Activated CD4-positive, alpha-beta T cell treated with anti-CD3 and anti-CD28 coated beads for 36 hours (primary cell): ENCODE results near the gene GABRE. TPM values are rescaled to one million over a fixed set of nuclear protein-coding genes. Genes with fewer than 3 reads are reported as not detected.

Experiments
- ATAC-seq: fragments of 200-7000 bp; cut with Tn5 transposase; one replicate; pipeline ENCODE4 v1.10.0; 2021; ENCODE audit warnings: mild to moderate bottlenecking, moderate library complexity
- CTCF ChIA-PET: fragments of 350-600 bp; sonication (Branson Sonifier 250); formaldehyde crosslinking; loops from one replicate; lab custom pipeline; 2021; ENCODE audit warnings: antibody characterized with exemption; lab: Charles Lee
- POLR2A ChIA-PET: fragments of 350-600 bp; sonication (Branson Sonifier 250); formaldehyde crosslinking; loops from one replicate; lab custom pipeline; 2021; ENCODE audit warnings: antibody characterized with exemption, inconsistent platforms; lab: Charles Lee
- DNase-seq: peaks from one replicate; pipeline ENCODE4 v3.0.0-alpha.2; 2020
- H3K27ac Mint-ChIP-seq: one replicate; pipeline ENCODE4 v1.8.0; 2021; ENCODE audit warnings: mixed read lengths
- H3K27me3 Mint-ChIP-seq: one replicate; pipeline ENCODE4 v1.8.0; 2021; ENCODE audit warnings: mixed read lengths
- H3K36me3 Mint-ChIP-seq: one replicate; pipeline ENCODE4 v1.8.0; 2021; ENCODE audit warnings: low read depth, mixed read lengths
- H3K4me1 Mint-ChIP-seq: one replicate; pipeline ENCODE4 v1.8.0; 2021; ENCODE audit warnings: mixed read lengths
- H3K4me3 Mint-ChIP-seq: one replicate; pipeline ENCODE4 v1.8.0; 2021; ENCODE audit warnings: mild to moderate bottlenecking, moderate library complexity, mixed read lengths
- H3K9me3 Mint-ChIP-seq: one replicate; pipeline ENCODE4 v1.8.0; 2021; ENCODE audit warnings: low read depth, mixed read lengths
- intact Hi-C, 2 experiments: fragments of 100-400 bp; cut with DNase I in 1 of 2; cut with micrococcal nuclease in 1 of 2; formaldehyde crosslinking; loops; one replicate each; pipeline versions ENCODE4 v1.14.2 to v1.15.1; 2022 to 2024; cut with DNase I, micrococcal nuclease
- total RNA-seq, 2 experiments: library from RNA; stranded (reverse); gene quantifications; one replicate each; pipeline ENCODE4 v1.2.3, GENCODE V29; 2021

The GABRE gene
- total RNA-seq, 2 experiments from 2014 or later = not detected

GRCh38 chrX:151984328-151984727 is 9.9 kb upstream of the GABRE start:
- ChIA-PET POLR2A (no interaction called here), CTCF (interaction anchor here (1.4 kb wide), 1 partner anchor 10 kb away, joined by 3 read pairs; the partner anchor contains the start of gene GABRE)

DNA sequence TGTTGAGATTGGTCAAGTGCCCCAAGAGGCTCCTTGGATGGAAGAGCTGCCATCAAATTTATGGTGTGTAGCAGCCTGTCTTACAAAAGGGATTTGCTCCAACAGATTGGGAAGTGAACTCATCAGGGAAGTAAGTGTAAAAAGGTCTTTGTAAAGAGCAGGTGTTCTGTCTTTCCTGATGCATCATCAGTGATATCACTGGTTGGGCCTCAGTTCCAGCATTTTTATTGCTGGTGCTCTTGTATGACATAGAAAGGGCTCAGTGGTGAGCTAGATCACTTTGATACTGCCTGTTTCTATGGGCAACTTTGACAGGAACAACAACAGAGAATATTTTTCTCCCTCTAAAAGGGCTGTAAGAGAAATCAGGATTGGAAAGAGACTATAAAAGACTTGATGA is 8.7 kb upstream of the GABRE start:
- ChIA-PET CTCF (interaction anchor here (1.4 kb wide), 1 partner anchor 9 kb away, joined by 3 read pairs; the partner anchor contains the start of gene GABRE), POLR2A (no interaction called here)
- intact Hi-C loops = no loop called here
- Mint-ChIP-seq H3K9me3 (no peaks in the 10 kb centered on the region), H3K4me1 (no peaks in the 10 kb centered on the region), H3K27ac (no peak overlapping the region), H3K36me3 (no peaks in the 10 kb centered on the region), H3K4me3 (no peak overlapping the region), H3K27me3 (no peaks in the 10 kb centered on the region)
- DNase-seq (no peak), ATAC-seq (no peak)

More at GRCh38 chrX:151984328-151984727, 9.9 kb upstream of the GABRE start:
- Mint-ChIP-seq H3K36me3 (no peaks in the 10 kb centered on the region), H3K9me3 (no peaks in the 10 kb centered on the region), H3K4me3 (no peak overlapping the region), H3K27me3 (no peaks in the 10 kb centered on the region), H3K27ac (no peak overlapping the region), H3K4me1 (no peaks in the 10 kb centered on the region)
- intact Hi-C loops = no loop called here
- DNase-seq (no peak), ATAC-seq (no peak)

- intact Hi-C loops = no loop called here
- CTCF ChIA-PET = no interaction called here
- Mint-ChIP-seq H3K4me3 (no peak overlapping the region), H3K9me3 (no peaks in the 10 kb centered on the region), H3K4me1 (no peaks in the 10 kb centered on the region), H3K36me3 (no peaks in the 10 kb centered on the region), H3K27me3 (peaks cover 2% of the 10 kb centered on the region), H3K27ac (no peak overlapping the region)
- no peak for DNase-seq
- POLR2A ChIA-PET = no interaction called here
- ATAC-seq = no peak
Observed at GRCh38 chrX:151982222-151982621, 7.7 kb upstream of the GABRE start.

- ChIA-PET POLR2A (no interaction called here), CTCF (no interaction called here)
- no peak for ATAC-seq
- Mint-ChIP-seq H3K4me3 (no peak overlapping the region), H3K27ac (no peak overlapping the region), H3K27me3 (peaks cover 5% of the 10 kb centered on the region), H3K36me3 (no peaks in the 10 kb centered on the region), H3K9me3 (no peaks in the 10 kb centered on the region), H3K4me1 (no peaks in the 10 kb centered on the region)
- intact Hi-C loops = no loop called here
- DNase-seq = no peak
Observed at GRCh38 chrX:151981129-151981528, 6.7 kb upstream of the GABRE start.

DNA sequence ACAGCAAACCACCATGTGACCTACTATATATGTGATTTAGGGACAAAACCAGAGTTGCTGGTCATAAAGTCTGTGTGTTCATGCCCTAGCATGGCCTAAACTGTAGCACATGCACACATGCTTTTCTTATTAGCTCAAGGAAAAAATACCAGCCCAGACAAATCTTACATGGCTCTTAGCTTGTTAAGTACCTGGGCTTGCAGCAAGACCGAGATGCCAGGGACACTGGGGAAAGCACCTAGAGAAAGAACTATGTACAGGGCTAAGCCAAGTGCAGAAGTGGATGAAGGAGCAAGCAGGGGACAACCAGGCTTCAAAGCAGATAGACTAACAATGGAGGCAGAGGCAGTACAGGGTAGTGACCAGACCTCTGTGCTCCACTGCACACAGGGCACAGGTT is 3.4 kb upstream of the GABRE start:
- Mint-ChIP-seq H3K4me3 (no peak overlapping the region), H3K36me3 (no peaks in the 10 kb centered on the region), H3K4me1 (no peaks in the 10 kb centered on the region), H3K9me3 (no peaks in the 10 kb centered on the region), H3K27ac (no peak overlapping the region), H3K27me3 (peaks cover 18% of the 10 kb centered on the region)
- ChIA-PET CTCF (no interaction called here), POLR2A (no interaction called here)
- DNase-seq (no peak), ATAC-seq (no peak)
- intact Hi-C loops = no loop called here

- Mint-ChIP-seq H3K9me3 (no peaks in the 10 kb centered on the region), H3K27ac (no peak overlapping the region), H3K4me1 (no peaks in the 10 kb centered on the region), H3K27me3 (peaks cover 18% of the 10 kb centered on the region), H3K4me3 (no peak overlapping the region), H3K36me3 (no peaks in the 10 kb centered on the region)
- ChIA-PET CTCF (no interaction called here), POLR2A (no interaction called here)
- no peak for DNase-seq
- no peak for ATAC-seq
- intact Hi-C loops = no loop called here
Observed at GRCh38 chrX:151977009-151977408, 2.5 kb upstream of the GABRE start.

DNA sequence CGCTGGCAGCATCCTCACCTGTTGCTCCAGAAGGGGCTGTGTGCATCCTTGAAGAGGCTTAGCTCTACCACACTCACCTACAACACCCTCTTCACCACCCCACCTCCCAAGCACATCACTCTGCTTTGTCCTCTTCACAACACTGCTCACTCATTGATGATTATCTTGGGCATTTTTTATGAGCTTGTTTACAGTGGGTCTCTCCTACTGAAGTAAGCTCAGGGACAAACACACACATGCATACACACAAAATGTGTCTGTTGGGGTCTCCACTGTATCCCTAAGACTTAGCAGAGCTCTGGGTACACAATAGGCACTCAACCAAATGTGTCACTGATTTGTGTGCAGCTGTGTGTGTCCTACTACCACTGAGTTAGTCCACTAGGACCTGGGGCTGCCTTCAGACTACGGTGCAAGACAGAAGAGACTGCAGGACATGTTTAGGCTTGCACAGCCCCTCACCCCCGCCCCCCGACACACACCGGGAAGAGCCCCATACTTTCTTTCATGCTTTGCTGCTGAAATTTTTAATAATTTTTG is 1.3 kb upstream of the GABRE start:
- H3K27ac Mint-ChIP-seq = no peak overlapping the region
- no peaks in the 10 kb centered on the region for H3K4me1 Mint-ChIP-seq
- H3K36me3 Mint-ChIP-seq = no peaks in the 10 kb centered on the region
- POLR2A ChIA-PET = no interaction called here
- ATAC-seq (no peak), DNase-seq (no peak)
- no peak overlapping the region for H3K4me3 Mint-ChIP-seq
- no peaks in the 10 kb centered on the region for H3K9me3 Mint-ChIP-seq
- peaks cover 18% of the 10 kb centered on the region for H3K27me3 Mint-ChIP-seq
- intact Hi-C loops = no loop called here
- CTCF ChIA-PET = no interaction called here

DNA sequence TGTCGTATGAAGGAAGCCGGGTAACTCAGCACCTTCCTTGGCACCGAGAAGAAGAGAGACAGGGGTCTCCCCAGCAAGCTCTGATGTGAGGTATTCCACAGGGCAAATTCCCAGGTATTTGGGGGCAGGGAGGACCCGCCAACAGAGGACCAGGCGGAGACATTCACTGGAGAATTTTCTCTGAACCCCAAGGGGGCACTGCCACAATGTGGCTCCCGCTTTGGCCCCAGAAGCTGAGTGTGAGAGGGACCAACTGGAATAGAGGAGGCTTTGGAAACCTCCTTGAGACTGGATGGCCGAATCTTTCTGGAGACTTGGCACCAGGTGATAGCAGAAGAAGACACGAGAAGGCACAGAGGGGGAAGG is 735 bp upstream of the GABRE start:
- DNase-seq (no peak), ATAC-seq (no peak)
- H3K4me3 Mint-ChIP-seq = no peak overlapping the region
- no peaks in the 10 kb centered on the region for H3K9me3 Mint-ChIP-seq
- peaks cover 18% of the 10 kb centered on the region for H3K27me3 Mint-ChIP-seq
- ChIA-PET CTCF (interaction anchor here (1.5 kb wide), 1 partner anchor 9 kb away, joined by 3 read pairs; no protein-coding TSS in a partner anchor), POLR2A (no interaction called here)
- no peak overlapping the region for H3K27ac Mint-ChIP-seq
- intact Hi-C loops = no loop called here
- H3K4me1 Mint-ChIP-seq = no peaks in the 10 kb centered on the region
- no peaks in the 10 kb centered on the region for H3K36me3 Mint-ChIP-seq

- intact Hi-C loops = no loop called here
- no peaks in the 10 kb centered on the region for H3K9me3 Mint-ChIP-seq
- peaks cover 18% of the 10 kb centered on the region for H3K27me3 Mint-ChIP-seq
- POLR2A ChIA-PET = no interaction called here
- no peak for DNase-seq
- CTCF ChIA-PET = interaction anchor here (0.8 to 1.5 kb wide), 2 partner anchors 10 to 520 kb away, joined by 3 read pairs; no protein-coding TSS in a partner anchor
- no peak overlapping the region for H3K4me3 Mint-ChIP-seq
- no peaks in the 10 kb centered on the region for H3K36me3 Mint-ChIP-seq
- no peaks in the 10 kb centered on the region for H3K4me1 Mint-ChIP-seq
- ATAC-seq = no peak
- no peak overlapping the region for H3K27ac Mint-ChIP-seq
Observed at GRCh38 chrX:151973851-151974335, 583 bp downstream of the GABRE start.

DNA sequence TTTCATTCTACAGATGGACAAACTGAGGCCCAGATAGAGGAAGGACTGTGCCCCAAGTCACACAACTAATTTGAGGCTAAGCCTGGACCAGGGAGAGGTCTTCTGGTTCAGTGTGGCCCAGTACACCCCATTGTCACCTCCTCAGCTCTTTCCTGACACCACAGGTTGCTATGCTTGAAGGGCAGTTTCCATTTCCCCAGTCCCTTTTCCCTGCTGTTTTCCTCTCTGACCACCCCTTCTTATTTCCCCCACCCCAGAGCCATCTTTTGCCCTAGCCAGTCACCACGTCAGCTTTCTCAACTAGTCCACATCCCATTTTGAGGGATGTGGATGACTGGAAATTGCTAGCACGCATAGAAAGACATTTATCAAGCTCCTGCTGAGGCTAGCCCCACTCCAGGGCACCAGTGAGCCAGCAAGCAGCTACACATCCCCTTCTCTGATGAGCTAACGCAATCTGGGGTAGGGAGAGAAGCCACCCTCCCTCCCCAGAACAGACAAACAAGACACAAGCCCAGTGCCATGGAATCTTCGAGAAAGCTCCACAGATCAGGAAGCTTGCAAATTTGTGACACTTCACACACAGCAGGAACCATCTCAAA is 1.3 kb downstream of the GABRE start:
- Mint-ChIP-seq H3K27me3 (peaks cover 18% of the 10 kb centered on the region), H3K4me3 (no peak overlapping the region), H3K4me1 (no peaks in the 10 kb centered on the region), H3K9me3 (no peaks in the 10 kb centered on the region), H3K36me3 (no peaks in the 10 kb centered on the region), H3K27ac (no peak overlapping the region)
- ChIA-PET CTCF (no interaction called here), POLR2A (no interaction called here)
- ATAC-seq (no peak), DNase-seq (no peak)
- intact Hi-C loops = no loop called here

GRCh38 chrX:151970661-151971060 is 3.8 kb downstream of the GABRE start:
- ATAC-seq = no peak
- CTCF ChIA-PET = no interaction called here
- POLR2A ChIA-PET = no interaction called here

DNA sequence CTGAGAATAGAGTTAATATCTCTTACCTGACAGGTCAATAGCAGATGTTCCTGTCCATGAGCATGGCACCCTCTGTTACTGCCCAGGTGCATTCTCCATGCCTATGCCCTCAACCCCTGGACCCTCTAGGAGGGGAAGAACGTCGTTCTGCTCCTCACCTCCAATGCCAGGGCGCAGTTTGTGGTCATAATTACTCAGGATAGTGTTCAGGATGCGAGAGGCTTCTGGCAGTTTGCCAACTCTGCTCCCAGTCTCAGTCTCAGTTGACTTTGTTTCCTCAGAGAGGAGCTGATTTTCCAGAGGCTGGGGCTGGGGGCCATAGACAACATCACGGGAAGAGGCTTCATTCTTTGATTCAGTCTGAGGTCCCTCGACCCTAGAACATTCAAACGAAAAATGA is 4.4 kb downstream of the GABRE start:
- H3K36me3 Mint-ChIP-seq = no peaks in the 10 kb centered on the region
- no peaks in the 10 kb centered on the region for H3K9me3 Mint-ChIP-seq
- ChIA-PET CTCF (no interaction called here), POLR2A (no interaction called here)
- intact Hi-C loops = no loop called here
- peaks cover 9% of the 10 kb centered on the region for H3K27me3 Mint-ChIP-seq
- ATAC-seq (no peak), DNase-seq (no peak)
- no peaks in the 10 kb centered on the region for H3K4me1 Mint-ChIP-seq
- no peak overlapping the region for H3K27ac Mint-ChIP-seq
- H3K4me3 Mint-ChIP-seq = no peak overlapping the region

More at GRCh38 chrX:151970661-151971060, 3.8 kb downstream of the GABRE start:
- H3K27ac Mint-ChIP-seq = no peak overlapping the region
- no peaks in the 10 kb centered on the region for H3K36me3 Mint-ChIP-seq
- H3K27me3 Mint-ChIP-seq = peaks cover 10% of the 10 kb centered on the region
- H3K4me1 Mint-ChIP-seq = no peaks in the 10 kb centered on the region
- no peaks in the 10 kb centered on the region for H3K9me3 Mint-ChIP-seq
- no peak overlapping the region for H3K4me3 Mint-ChIP-seq
- DNase-seq = no peak
- intact Hi-C loops = no loop called here
